ENCODE results near the gene IL36G. TPM values are rescaled to one million over a fixed set of nuclear protein-coding genes. Genes with fewer than 3 reads are reported as not detected.

IL36G gene
- total RNA-seq, 4 donors from 2014 or later: 13.4 to 28.8 (median 17.1) TPM

DNA sequence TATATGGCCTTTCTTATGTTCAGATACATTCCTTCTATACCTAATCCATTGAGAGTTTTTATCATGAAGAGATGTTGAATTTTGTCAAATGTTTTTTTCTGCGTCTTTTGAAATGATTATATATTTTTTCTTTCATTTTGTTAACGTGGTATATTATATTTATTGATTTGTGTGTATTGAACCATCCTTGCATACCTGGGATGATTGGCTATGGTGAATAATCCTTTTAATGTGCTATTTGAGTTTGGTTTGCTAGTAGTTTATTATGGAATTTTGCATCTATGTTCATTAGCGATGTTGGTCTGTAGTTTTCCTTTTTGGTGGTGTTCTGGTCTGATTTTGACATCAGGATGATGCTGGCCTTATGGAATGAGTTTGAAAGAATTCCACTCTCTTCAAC is 11.8 kb downstream of the IL36G start:
- Histone ChIP-seq H3K36me3 (no peaks in the 10 kb centered on the region), H3K27me3 (no peaks in the 10 kb centered on the region), H3K4me3 (no peak overlapping the region), H3K4me1 (no peaks in the 10 kb centered on the region), H3K9me3 (peaks cover 12% of the 10 kb centered on the region), H3K27ac (no peak overlapping the region)
- 76% methylated on average over 3 of the region's 3 CpGs for WGBS
- TF ChIP-seq EP300 (IDR thresholded peaks at IDR 0.05) (no peak), POLR2AphosphoS5 (IDR thresholded peaks at IDR 0.05) (no peak), POLR2A (IDR thresholded peaks at IDR 0.05) (no peak)
- TF ChIP-seq, protein P1, sequence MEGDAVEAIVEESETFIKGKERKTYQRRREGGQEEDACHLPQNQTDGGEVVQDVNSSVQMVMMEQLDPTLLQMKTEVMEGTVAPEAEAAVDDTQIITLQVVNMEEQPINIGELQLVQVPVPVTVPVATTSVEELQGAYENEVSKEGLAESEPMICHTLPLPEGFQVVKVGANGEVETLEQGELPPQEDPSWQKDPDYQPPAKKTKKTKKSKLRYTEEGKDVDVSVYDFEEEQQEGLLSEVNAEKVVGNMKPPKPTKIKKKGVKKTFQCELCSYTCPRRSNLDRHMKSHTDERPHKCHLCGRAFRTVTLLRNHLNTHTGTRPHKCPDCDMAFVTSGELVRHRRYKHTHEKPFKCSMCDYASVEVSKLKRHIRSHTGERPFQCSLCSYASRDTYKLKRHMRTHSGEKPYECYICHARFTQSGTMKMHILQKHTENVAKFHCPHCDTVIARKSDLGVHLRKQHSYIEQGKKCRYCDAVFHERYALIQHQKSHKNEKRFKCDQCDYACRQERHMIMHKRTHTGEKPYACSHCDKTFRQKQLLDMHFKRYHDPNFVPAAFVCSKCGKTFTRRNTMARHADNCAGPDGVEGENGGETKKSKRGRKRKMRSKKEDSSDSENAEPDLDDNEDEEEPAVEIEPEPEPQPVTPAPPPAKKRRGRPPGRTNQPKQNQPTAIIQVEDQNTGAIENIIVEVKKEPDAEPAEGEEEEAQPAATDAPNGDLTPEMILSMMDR (IDR thresholded peaks at IDR 0.05): no peak
- no peak for DNase-seq (ENCODE audit: low spot score in 2 of 2)

DNA sequence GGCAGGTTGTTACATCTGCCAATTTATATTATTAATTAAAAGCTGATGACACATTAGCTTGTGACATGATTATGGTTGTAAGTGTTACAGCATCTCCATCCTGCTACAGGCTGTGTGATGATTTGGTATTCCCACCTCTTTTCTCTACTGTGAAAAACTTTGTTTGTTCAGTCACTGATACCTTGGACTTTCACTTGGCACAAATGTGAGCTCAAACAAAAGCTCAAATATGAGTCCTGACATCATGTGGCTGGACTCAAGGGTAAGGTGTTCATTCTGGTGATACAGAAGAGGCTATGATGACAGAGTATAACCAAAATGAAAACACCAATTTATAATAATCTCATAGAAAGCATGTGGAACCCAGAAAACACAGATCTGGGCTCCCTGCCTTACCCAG is 16.0 kb downstream of the IL36G start:
- Histone ChIP-seq H3K4me1 (no peaks in the 10 kb centered on the region), H3K4me3 (no peak overlapping the region), H3K27me3 (no peaks in the 10 kb centered on the region), H3K27ac (no peak overlapping the region), H3K9me3 (peaks cover 10% of the 10 kb centered on the region), H3K36me3 (no peaks in the 10 kb centered on the region)
- TF ChIP-seq POLR2A (IDR thresholded peaks at IDR 0.05): no peak
- no peak for TF ChIP-seq EP300 (IDR thresholded peaks at IDR 0.05)
- TF ChIP-seq POLR2AphosphoS5 (IDR thresholded peaks at IDR 0.05): no peak
- TF ChIP-seq, protein P1 (IDR thresholded peaks at IDR 0.05): no peak
- DNase-seq (ENCODE audit: low spot score in 2 of 2): no peak

DNA sequence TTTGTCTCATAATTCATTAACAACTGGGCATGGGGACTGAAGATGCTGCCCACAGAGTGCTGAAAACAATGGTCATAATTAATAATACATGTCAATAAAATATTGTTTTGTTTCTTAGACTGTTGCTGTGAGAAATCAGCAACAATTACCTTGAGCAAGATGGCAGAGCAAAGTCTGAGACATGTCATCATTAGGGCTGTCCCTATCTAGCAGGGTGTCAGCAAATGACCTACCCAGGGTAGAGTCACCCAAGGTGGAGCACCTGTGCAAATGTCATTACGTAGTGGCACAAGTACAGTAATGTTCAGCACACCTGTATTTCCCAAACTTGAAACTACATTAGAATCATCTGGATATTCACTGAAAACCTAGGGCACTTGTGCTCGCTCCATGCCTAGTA is 16.8 kb downstream of the IL36G start:
- no peaks in the 10 kb centered on the region for H3K36me3 ChIP-seq
- no peaks in the 10 kb centered on the region for H3K27me3 ChIP-seq
- DNase-seq (ENCODE audit: low spot score in 2 of 2): no peak
- TF ChIP-seq POLR2A (IDR thresholded peaks at IDR 0.05) (no peak), POLR2AphosphoS5 (IDR thresholded peaks at IDR 0.05) (no peak), EP300 (IDR thresholded peaks at IDR 0.05) (no peak)
- TF ChIP-seq, protein P1 (IDR thresholded peaks at IDR 0.05): no peak
- no peak overlapping the region for H3K4me3 ChIP-seq
- H3K27ac ChIP-seq: no peak overlapping the region
- WGBS: 78% methylated on average over 2 of the region's 2 CpGs
- no peaks in the 10 kb centered on the region for H3K4me1 ChIP-seq
- H3K9me3 ChIP-seq: peaks cover 3% of the 10 kb centered on the region

DNA sequence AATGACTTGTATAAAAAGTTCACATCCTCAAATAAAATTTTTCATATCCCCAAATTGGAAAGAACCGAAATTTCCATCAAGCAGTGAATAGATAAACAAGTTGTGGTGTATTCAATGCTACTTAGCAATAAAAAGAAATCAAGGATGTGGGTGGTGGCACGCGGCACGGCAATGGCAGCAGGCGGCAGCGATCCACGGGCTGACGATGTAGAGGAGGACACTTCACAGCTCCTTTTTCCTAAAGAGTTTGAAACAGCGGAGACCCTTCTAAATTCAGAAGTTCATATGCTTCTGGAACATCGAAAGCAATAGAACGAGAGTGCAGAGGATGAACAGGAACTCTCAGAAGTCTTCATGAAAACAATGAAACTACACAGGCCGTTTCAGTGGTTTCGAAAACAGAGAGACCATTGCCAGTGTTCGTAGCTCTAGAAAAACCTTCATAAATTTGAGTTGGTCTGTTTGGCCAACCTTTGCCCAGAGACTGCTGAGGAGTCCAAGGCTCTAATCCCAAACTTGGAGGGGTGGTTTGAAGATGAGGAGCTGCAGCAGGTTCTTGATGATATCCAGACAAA is 17.6 kb downstream of the IL36G start:
- no peak for DNase-seq (ENCODE audit: low spot score in 2 of 2)
- WGBS: 89% methylated on average over 14 of the region's 14 CpGs
- Histone ChIP-seq H3K9me3 (peaks cover 3% of the 10 kb centered on the region), H3K27me3 (no peaks in the 10 kb centered on the region), H3K36me3 (no peaks in the 10 kb centered on the region), H3K27ac (no peak overlapping the region), H3K4me3 (no peak overlapping the region), H3K4me1 (no peaks in the 10 kb centered on the region)
- TF ChIP-seq POLR2A (IDR thresholded peaks at IDR 0.05) (no peak), POLR2AphosphoS5 (IDR thresholded peaks at IDR 0.05) (no peak), EP300 (IDR thresholded peaks at IDR 0.05) (no peak)
- TF ChIP-seq, protein P1 (IDR thresholded peaks at IDR 0.05): no peak

DNA sequence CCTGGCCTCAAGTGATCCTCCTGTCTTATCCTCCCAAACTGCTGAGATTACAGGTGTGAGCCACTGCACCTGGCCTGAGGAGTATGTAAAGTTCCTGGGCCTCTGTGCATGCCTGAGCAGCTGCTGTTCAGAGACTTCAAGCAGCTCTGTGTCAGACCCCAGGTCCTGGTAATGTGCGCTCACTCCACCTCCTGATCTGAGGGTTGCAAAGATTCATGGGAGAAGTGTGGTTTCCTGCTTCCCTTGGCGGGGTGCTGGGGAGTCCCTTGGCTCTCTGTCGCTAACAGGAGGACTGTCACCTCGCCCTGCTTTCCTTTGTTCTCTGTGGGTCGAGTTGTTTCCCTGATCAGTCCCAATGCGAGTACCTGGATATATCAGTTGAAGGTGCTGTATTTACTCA is 18.8 kb downstream of the IL36G start:
- Histone ChIP-seq H3K4me3 (no peak overlapping the region), H3K27ac (no peak overlapping the region), H3K4me1 (no peaks in the 10 kb centered on the region), H3K27me3 (no peaks in the 10 kb centered on the region), H3K9me3 (peaks cover 3% of the 10 kb centered on the region), H3K36me3 (no peaks in the 10 kb centered on the region)
- WGBS: 67% methylated on average over 6 of the region's 6 CpGs
- no peak for DNase-seq (ENCODE audit: low spot score in 2 of 2)
- TF ChIP-seq EP300 (IDR thresholded peaks at IDR 0.05) (no peak), POLR2A (IDR thresholded peaks at IDR 0.05) (no peak), POLR2AphosphoS5 (IDR thresholded peaks at IDR 0.05) (no peak)
- TF ChIP-seq, protein P1 (IDR thresholded peaks at IDR 0.05): no peak
